DOHH2 (cell line): ENCODE measurements around the gene SNRNP48.

Experiments
- H3F3A ChIP-seq: fragments of 200-600 bp; sonication (generic), shearing (Covaris generic); 2 replicates; pipeline ENCODE4 v1.6.0; 2016; ENCODE audit warnings: antibody characterized with exemption, mild to moderate bottlenecking; ENCODE audit not compliant: control insufficient read depth, insufficient read depth
- H3K27ac ChIP-seq: fragments of 200-600 bp; sonication (generic); 2 replicates; pipeline ENCODE4 v1.5.1; 2014; ENCODE audit warnings: low read depth, mild to moderate bottlenecking, low read length, moderate library complexity
- H3K27me3 ChIP-seq: fragments of 200-600 bp; sonication (generic); 2 replicates; pipeline ENCODE4 v1.6.1; 2014; ENCODE audit warnings: mild to moderate bottlenecking, low read length, mixed read lengths; ENCODE audit not compliant: control insufficient read depth
- H3K36me3 ChIP-seq: fragments of 200-600 bp; sonication (generic); 2 replicates; pipeline ENCODE4 v1.6.1; 2014; ENCODE audit warnings: mild to moderate bottlenecking, low read length, moderate library complexity, mixed read lengths; ENCODE audit not compliant: control insufficient read depth
- H3K4me1 ChIP-seq: fragments of 200-600 bp; sonication (generic); 2 replicates; pipeline ENCODE4 v1.6.1; 2014; ENCODE audit warnings: mild to moderate bottlenecking, low read length, mixed read lengths; ENCODE audit not compliant: control insufficient read depth
- H3K4me2 ChIP-seq: fragments of 200-600 bp; sonication (generic); 2 replicates; pipeline ENCODE4 v1.6.0; 2014; ENCODE audit warnings: mild to moderate bottlenecking, low read length, moderate library complexity
- H3K4me3 ChIP-seq: fragments of 200-600 bp; sonication (generic); 2 replicates; pipeline ENCODE4 v1.5.1; 2014; ENCODE audit warnings: mild to moderate bottlenecking, low read length, mixed read lengths
- H3K79me2 ChIP-seq: fragments of 200-600 bp; sonication (generic); 2 replicates; pipeline ENCODE4 v1.6.1; 2014; ENCODE audit warnings: mild to moderate bottlenecking, low read length, mixed read lengths; ENCODE audit not compliant: control insufficient read depth
- H3K9me2 ChIP-seq: fragments of 200-600 bp; sonication (generic); replicated peaks from 2 replicates; pipeline ENCODE4 v1.6.1; 2014; ENCODE audit warnings: mild to moderate bottlenecking, low read length, mixed read lengths; ENCODE audit not compliant: control insufficient read depth
- H3K9me3 ChIP-seq: fragments of 200-600 bp; sonication (generic); 2 replicates; pipeline ENCODE4 v1.6.1; 2014; ENCODE audit warnings: antibody characterized with exemption, low read length, mixed read lengths; ENCODE audit not compliant: control insufficient read depth, insufficient read depth
- H4K20me1 ChIP-seq: fragments of 200-600 bp; sonication (generic); 2 replicates; pipeline ENCODE4 v1.6.0; 2014; ENCODE audit warnings: low read depth, mild to moderate bottlenecking, antibody characterized with exemption, low read length, moderate library complexity; ENCODE audit not compliant: control insufficient read depth, insufficient read depth
- EZH2phosphoT487 ChIP-seq: fragments of 200-600 bp; sonication (generic); IDR thresholded peaks from 2 replicates; pipeline ENCODE4 v1.6.1; 2017; ENCODE audit warnings: borderline replicate concordance, mild to moderate bottlenecking, antibody characterized with exemption, low read length, moderate library complexity, mixed read lengths
- TF ChIP-seq, protein P1 (sequence below): fragments of 200-600 bp; sonication (generic); IDR thresholded peaks from one replicate; pipeline ENCODE4 v1.5.1; 2014; ENCODE audit warnings: antibody characterized with exemption, mild to moderate bottlenecking, low read depth, low read length; ENCODE audit not compliant: poor library complexity, severe bottlenecking

SNRNP48 gene

DNA sequence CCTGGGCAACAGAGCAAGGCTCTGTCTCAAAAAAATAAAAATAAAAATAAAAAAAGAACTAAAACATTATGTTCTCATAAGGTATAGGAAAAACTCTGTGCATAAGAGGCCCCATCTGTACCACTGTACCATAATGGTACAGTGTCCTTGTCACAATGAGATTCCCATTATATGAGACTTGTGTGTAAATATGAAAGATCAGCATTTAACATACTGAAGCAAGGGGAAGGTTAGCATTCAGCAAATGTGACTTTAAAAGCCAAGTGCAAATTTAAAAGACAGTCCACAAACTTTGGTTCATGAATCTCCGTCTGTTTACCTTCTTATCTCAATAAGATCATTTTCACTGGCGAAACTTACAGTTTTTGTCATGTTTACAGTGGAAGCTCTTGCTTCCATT, 32.3 kb upstream of the SNRNP48 start:
- H3K79me2 ChIP-seq, result no peaks in the 10 kb centered on the region
- H3K27me3 ChIP-seq, result peaks cover 28% of the 10 kb centered on the region

GRCh38 chr6:7558781-7559180, 31.2 kb upstream of the SNRNP48 start:
- Histone ChIP-seq H3K27ac (no peak overlapping the region), H3K27me3 (peaks cover 26% of the 10 kb centered on the region)

More for the DNA sequence above, 32.3 kb upstream of the SNRNP48 start:
- Histone ChIP-seq H3K27ac (no peak overlapping the region), H3K4me2 (no peak overlapping the region), H3F3A (no peaks in the 10 kb centered on the region), H3K4me3 (no peak overlapping the region), H4K20me1 (no peaks in the 10 kb centered on the region), H3K9me2 (no peaks in the 10 kb centered on the region), H3K9me3 (no peaks in the 10 kb centered on the region), H3K4me1 (no peaks in the 10 kb centered on the region), H3K36me3 (no peaks in the 10 kb centered on the region)
- TF ChIP-seq, protein P1, sequence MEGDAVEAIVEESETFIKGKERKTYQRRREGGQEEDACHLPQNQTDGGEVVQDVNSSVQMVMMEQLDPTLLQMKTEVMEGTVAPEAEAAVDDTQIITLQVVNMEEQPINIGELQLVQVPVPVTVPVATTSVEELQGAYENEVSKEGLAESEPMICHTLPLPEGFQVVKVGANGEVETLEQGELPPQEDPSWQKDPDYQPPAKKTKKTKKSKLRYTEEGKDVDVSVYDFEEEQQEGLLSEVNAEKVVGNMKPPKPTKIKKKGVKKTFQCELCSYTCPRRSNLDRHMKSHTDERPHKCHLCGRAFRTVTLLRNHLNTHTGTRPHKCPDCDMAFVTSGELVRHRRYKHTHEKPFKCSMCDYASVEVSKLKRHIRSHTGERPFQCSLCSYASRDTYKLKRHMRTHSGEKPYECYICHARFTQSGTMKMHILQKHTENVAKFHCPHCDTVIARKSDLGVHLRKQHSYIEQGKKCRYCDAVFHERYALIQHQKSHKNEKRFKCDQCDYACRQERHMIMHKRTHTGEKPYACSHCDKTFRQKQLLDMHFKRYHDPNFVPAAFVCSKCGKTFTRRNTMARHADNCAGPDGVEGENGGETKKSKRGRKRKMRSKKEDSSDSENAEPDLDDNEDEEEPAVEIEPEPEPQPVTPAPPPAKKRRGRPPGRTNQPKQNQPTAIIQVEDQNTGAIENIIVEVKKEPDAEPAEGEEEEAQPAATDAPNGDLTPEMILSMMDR, result no peak
- no peak for TF ChIP-seq EZH2phosphoT487

DNA sequence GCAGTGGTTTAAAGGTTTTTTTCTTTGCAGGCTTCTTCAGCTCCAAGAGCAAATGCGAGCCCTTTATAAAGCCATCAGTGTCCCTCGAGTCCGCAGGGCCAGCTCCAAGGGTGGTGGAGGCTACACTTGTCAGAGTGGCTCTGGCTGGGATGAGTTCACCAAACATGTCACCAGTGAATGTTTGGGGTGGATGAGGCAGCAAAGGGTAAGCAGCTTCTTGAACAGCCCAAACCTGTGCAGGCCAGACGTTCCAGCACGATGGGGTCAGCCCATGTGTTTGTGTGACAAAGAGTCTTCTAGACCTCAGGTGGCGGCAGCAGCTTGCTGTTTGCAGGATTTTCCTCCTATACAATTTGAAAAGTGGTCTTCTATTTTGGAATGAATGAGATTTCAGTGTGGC, 30.8 kb upstream of the SNRNP48 start:
- Histone ChIP-seq H3K27ac (no peak overlapping the region), H3F3A (no peaks in the 10 kb centered on the region), H3K4me2 (no peak overlapping the region), H3K9me3 (no peaks in the 10 kb centered on the region), H3K36me3 (no peaks in the 10 kb centered on the region), H3K4me3 (no peak overlapping the region), H3K9me2 (no peaks in the 10 kb centered on the region), H3K4me1 (no peaks in the 10 kb centered on the region), H4K20me1 (no peaks in the 10 kb centered on the region), H3K27me3 (peaks cover 25% of the 10 kb centered on the region), H3K79me2 (no peaks in the 10 kb centered on the region)
- no peak for TF ChIP-seq EZH2phosphoT487
- TF ChIP-seq, protein P1, result no peak

More at GRCh38 chr6:7558781-7559180, 31.2 kb upstream of the SNRNP48 start:
- Histone ChIP-seq H3K4me3 (no peak overlapping the region), H3K9me3 (no peaks in the 10 kb centered on the region), H3K9me2 (no peaks in the 10 kb centered on the region), H3K79me2 (no peaks in the 10 kb centered on the region), H3K4me1 (no peaks in the 10 kb centered on the region), H4K20me1 (no peaks in the 10 kb centered on the region), H3F3A (no peaks in the 10 kb centered on the region), H3K4me2 (no peak overlapping the region), H3K36me3 (no peaks in the 10 kb centered on the region)
- TF ChIP-seq, protein P1, result no peak
